Prostate gland (tissue), 2 donors: ENCODE results near the gene MGLL.

Experiments used
- POLR2A ChIP-seq: fragments of 450-650 bp; IDR thresholded peaks from one replicate; pipeline ENCODE4 v1.6.1; 2016; ENCODE audit warnings: antibody characterized with exemption, mild to moderate bottlenecking
- TF ChIP-seq, protein P1 (sequence below), 4 experiments: fragments of 200-600 bp in 2 of 4; fragments of 450-650 bp in 2 of 4; sonication (generic) in 2 of 4; IDR thresholded peaks; 1 replicate in 3 of 4; 2 replicates in 1 of 4; pipeline ENCODE4 v1.5.1; 2016 to 2019; ENCODE audit warnings: antibody characterized with exemption in 4 of 4, mild to moderate bottlenecking in 2 of 4, moderate library complexity in 2 of 4

DNA sequence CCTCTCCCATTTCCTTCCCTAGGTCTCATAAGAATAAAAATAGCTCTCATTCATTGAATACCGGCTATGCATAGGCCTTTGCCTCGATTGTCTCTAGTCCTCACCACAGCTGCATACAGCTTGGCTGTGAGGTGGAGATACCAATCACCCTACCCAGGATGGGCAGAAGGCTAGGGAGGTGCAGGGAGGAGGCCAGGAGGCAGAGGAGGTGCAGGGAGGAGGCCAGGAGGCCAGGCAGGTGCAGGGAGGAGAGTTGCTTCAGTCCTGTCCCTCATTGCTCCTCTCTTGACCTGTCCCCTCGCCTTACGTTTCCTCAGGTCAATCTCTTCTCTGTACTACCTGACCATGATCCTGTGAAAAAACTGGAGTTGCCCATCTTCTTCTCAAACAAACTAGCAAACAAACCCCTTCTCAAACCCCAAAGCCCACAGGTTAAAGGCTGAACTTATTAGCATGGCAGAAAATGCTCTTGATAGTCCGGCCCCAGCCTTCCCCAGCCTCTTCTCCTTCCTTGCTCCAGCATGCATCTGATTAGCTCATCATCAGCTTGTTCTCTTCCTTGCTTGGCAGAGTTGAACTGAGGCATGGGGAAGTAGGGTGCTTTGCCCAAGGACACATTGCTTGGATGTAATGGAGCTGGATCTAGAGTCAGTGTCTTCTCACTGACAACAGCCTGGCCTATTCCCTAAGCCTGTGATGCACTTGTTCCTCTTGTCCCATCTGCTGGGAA is 177.5 kb downstream of the MGLL start:
- no peak for TF ChIP-seq POLR2A
- TF ChIP-seq, protein P1, sequence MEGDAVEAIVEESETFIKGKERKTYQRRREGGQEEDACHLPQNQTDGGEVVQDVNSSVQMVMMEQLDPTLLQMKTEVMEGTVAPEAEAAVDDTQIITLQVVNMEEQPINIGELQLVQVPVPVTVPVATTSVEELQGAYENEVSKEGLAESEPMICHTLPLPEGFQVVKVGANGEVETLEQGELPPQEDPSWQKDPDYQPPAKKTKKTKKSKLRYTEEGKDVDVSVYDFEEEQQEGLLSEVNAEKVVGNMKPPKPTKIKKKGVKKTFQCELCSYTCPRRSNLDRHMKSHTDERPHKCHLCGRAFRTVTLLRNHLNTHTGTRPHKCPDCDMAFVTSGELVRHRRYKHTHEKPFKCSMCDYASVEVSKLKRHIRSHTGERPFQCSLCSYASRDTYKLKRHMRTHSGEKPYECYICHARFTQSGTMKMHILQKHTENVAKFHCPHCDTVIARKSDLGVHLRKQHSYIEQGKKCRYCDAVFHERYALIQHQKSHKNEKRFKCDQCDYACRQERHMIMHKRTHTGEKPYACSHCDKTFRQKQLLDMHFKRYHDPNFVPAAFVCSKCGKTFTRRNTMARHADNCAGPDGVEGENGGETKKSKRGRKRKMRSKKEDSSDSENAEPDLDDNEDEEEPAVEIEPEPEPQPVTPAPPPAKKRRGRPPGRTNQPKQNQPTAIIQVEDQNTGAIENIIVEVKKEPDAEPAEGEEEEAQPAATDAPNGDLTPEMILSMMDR (IDR thresholded peaks at IDR 0.05): no peak
